ENCODE results near the gene PTPRCAP.

The PTPRCAP gene

GRCh38 chr11:67451658-67451976 lies 14.1 kb upstream of the PTPRCAP start:
- no peak for DNase-seq (ENCODE audit: low read depth, low spot score)
- Histone ChIP-seq H3K27ac (ENCODE audit: low read length) (no peak overlapping the region), H3K27me3 (ENCODE audit: control insufficient read depth, insufficient read depth, low read length) (no peaks in the 10 kb centered on the region), H3K36me3 (ENCODE audit: control insufficient read depth, insufficient read depth, low read length) (no peaks in the 10 kb centered on the region; the same call in 1 of the 2 replicates), H3K4me1 (ENCODE audit: control insufficient read depth, insufficient read depth, low read length) (no peaks in the 10 kb centered on the region), H3K4me3 (ENCODE audit: low read length) (no peak overlapping the region), H3K9me3 (ENCODE audit: control insufficient read depth, insufficient read depth, low read length) (no peaks in the 10 kb centered on the region)
- no CpG with 5 or more reads among the region's 14 CpGs for WGBS (ENCODE audit: insufficient coverage, insufficient read length)

DNA sequence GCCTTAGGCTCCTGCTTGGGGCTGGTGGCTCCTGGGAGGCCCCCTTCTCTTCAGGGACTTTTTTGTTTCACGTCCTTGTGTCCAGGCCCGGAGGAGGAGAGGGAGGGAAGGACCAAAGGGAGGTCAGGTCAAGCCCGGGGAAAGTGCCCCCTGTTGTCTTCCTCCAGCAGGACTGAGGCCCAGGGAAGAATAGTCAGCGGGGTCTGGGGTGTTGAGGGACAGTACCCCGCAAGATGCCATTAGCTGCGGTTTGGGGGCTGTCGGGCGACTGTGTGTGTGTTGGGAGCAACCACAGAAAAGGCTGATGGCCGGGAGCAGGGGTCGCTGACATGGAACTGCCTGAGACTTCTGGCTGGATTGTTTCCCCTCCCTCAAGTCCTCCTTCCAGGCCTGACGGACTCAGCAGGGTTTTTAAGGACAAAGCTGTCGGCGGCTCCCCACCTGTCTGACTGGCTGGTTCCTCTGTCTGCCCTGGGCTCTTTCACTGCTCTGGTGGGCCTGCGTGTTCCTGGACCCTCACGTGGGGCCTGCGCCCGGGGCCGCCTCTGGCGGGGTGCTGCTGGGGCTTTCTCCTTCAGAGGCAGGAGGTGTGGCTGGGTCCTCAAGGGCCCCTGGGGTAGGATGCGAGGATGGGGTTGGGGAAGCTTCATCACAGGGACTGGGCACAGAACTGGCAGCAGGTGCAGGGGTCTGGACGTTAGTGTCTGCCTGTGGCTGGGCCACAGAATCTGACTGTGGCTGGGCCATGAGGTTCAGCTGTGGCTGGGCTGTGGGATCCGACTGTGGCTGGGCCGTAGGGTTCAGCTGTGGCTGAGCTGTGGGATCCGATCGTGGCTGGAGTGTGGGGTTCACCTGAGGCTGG lies 13.5 kb upstream of the PTPRCAP start:
- H3K4me1 ChIP-seq (ENCODE audit: control insufficient read depth, insufficient read depth, low read length): no peaks in the 10 kb centered on the region
- H3K36me3 ChIP-seq (ENCODE audit: control insufficient read depth, insufficient read depth, low read length): no peaks in the 10 kb centered on the region; the same call in 1 of the 2 replicates
- H3K27ac ChIP-seq (ENCODE audit: low read length): no peak overlapping the region
- no peak overlapping the region for H3K4me3 ChIP-seq (ENCODE audit: low read length)
- no CpG with 5 or more reads among the region's 25 CpGs for WGBS (ENCODE audit: insufficient coverage, insufficient read length)
- no peaks in the 10 kb centered on the region for H3K27me3 ChIP-seq (ENCODE audit: control insufficient read depth, insufficient read depth, low read length)
- DNase-seq (ENCODE audit: low read depth, low spot score): no peak
- H3K9me3 ChIP-seq (ENCODE audit: control insufficient read depth, insufficient read depth, low read length): no peaks in the 10 kb centered on the region

- Histone ChIP-seq H3K4me3 (ENCODE audit: low read length) (no peak overlapping the region), H3K27me3 (ENCODE audit: control insufficient read depth, insufficient read depth, low read length) (no peaks in the 10 kb centered on the region), H3K27ac (ENCODE audit: low read length) (no peak overlapping the region), H3K36me3 (ENCODE audit: control insufficient read depth, insufficient read depth, low read length) (no peaks in the 10 kb centered on the region; the same call in 1 of the 2 replicates), H3K4me1 (ENCODE audit: control insufficient read depth, insufficient read depth, low read length) (no peaks in the 10 kb centered on the region), H3K9me3 (ENCODE audit: control insufficient read depth, insufficient read depth, low read length) (no peaks in the 10 kb centered on the region)
- WGBS (ENCODE audit: insufficient coverage, insufficient read length): no CpG with 5 or more reads among the region's 9 CpGs
- no peak for DNase-seq (ENCODE audit: low read depth, low spot score)
Measured at GRCh38 chr11:67449116-67449844, 11.8 kb upstream of the PTPRCAP start.

GRCh38 chr11:67448220-67448609 lies 10.7 kb upstream of the PTPRCAP start:
- H3K27ac ChIP-seq (ENCODE audit: low read length): no peak overlapping the region
- no peaks in the 10 kb centered on the region for H3K4me1 ChIP-seq (ENCODE audit: control insufficient read depth, insufficient read depth, low read length)
- no peak for DNase-seq (ENCODE audit: low read depth, low spot score)
- H3K4me3 ChIP-seq (ENCODE audit: low read length): no peak overlapping the region
- no peaks in the 10 kb centered on the region for H3K9me3 ChIP-seq (ENCODE audit: control insufficient read depth, insufficient read depth, low read length)
- no peaks in the 10 kb centered on the region for H3K27me3 ChIP-seq (ENCODE audit: control insufficient read depth, insufficient read depth, low read length)
- no peaks in the 10 kb centered on the region; the same call in 1 of the 2 replicates for H3K36me3 ChIP-seq (ENCODE audit: control insufficient read depth, insufficient read depth, low read length)
- no CpG with 5 or more reads among the region's 7 CpGs for WGBS (ENCODE audit: insufficient coverage, insufficient read length)

- H3K4me1 ChIP-seq (ENCODE audit: control insufficient read depth, insufficient read depth, low read length): no peaks in the 10 kb centered on the region; the same call in 1 of the 2 replicates
- H3K4me3 ChIP-seq (ENCODE audit: low read length): no peak overlapping the region
- no peaks in the 10 kb centered on the region for H3K9me3 ChIP-seq (ENCODE audit: control insufficient read depth, insufficient read depth, low read length)
- no CpG with 5 or more reads among the region's 5 CpGs for WGBS (ENCODE audit: insufficient coverage, insufficient read length)
- no peak overlapping the region for H3K27ac ChIP-seq (ENCODE audit: low read length)
- H3K27me3 ChIP-seq (ENCODE audit: control insufficient read depth, insufficient read depth, low read length): no peaks in the 10 kb centered on the region
- peaks cover 4% of the 10 kb centered on the region; the same call in 1 of the 2 replicates for H3K36me3 ChIP-seq (ENCODE audit: control insufficient read depth, insufficient read depth, low read length)
- DNase-seq (ENCODE audit: low read depth, low spot score): no peak
Measured at GRCh38 chr11:67445515-67445914, 8.0 kb upstream of the PTPRCAP start.

DNA sequence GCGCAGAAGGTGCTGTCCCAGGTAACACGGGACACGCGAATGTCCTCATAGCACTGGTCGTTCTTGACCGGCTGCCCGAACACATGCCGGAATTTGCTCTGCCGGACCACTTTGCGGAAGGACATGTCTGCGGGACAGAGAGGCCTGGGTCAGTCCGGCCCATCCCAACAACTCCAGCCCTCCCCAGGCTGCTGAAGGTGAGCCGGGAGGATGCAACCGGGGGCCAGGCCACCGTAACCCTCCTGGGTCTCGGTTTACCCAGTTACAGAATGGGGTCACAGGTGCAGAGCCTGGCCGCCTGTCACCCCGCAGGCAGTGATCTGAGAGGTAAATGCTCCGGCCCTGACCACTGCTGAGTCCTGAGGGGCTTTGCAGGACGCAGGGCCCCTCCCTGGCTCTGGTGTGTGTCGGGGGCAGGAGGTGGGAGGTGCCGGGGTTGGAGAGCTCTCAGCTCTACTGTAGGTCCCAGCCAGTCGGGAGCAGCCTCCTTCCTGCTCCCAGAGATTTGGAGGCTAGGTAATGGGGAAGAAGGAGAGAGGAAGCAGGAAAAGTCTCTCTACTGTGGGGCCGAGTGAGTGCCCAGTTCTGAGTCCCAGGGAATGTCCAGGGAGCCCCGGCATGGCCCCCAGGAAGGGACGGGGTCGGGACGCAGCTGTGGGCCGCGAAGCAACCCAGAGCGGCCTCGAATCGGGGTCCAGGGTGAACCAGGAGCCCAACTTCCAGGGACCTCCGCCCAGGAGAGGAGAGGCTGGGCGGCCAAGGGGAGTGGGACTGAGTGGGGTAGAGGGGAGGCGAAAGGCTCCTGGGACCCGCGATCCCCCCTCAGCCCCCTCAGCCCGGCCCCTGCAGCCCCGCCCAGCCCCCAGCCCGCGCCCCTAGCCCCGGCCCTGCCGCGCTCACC lies 5.3 kb upstream of the PTPRCAP start:
- WGBS (ENCODE audit: insufficient coverage, insufficient read length): no CpG with 5 or more reads among the region's 45 CpGs

GRCh38 chr11:67441731-67442351 lies 4.4 kb upstream of the PTPRCAP start:
- DNase-seq (ENCODE audit: low read depth, low spot score): no peak
- WGBS (ENCODE audit: insufficient coverage, insufficient read length): no CpG with 5 or more reads among the region's 28 CpGs
- no peaks in the 10 kb centered on the region for H3K9me3 ChIP-seq (ENCODE audit: control insufficient read depth, insufficient read depth, low read length)
- peaks cover 7% of the 10 kb centered on the region; the same call in 1 of the 2 replicates for H3K36me3 ChIP-seq (ENCODE audit: control insufficient read depth, insufficient read depth, low read length)
- peaks cover 2% of the 10 kb centered on the region for H3K4me1 ChIP-seq (ENCODE audit: control insufficient read depth, insufficient read depth, low read length)
- no peak overlapping the region for H3K27ac ChIP-seq (ENCODE audit: low read length)
- H3K4me3 ChIP-seq (ENCODE audit: low read length): no peak overlapping the region
- H3K27me3 ChIP-seq (ENCODE audit: control insufficient read depth, insufficient read depth, low read length): no peaks in the 10 kb centered on the region

More for the DNA sequence above, 5.3 kb upstream of the PTPRCAP start:
- Histone ChIP-seq H3K4me1 (ENCODE audit: control insufficient read depth, insufficient read depth, low read length) (peaks cover under 1% of the 10 kb centered on the region; the same call in 1 of the 2 replicates), H3K36me3 (ENCODE audit: control insufficient read depth, insufficient read depth, low read length) (peaks cover 7% of the 10 kb centered on the region; the same call in 1 of the 2 replicates), H3K4me3 (ENCODE audit: low read length) (peak overlapping the region; percentile 81; the same call in 1 of the 2 replicates), H3K9me3 (ENCODE audit: control insufficient read depth, insufficient read depth, low read length) (no peaks in the 10 kb centered on the region), H3K27ac (ENCODE audit: low read length) (no peak overlapping the region), H3K27me3 (ENCODE audit: control insufficient read depth, insufficient read depth, low read length) (no peaks in the 10 kb centered on the region)
- no peak for DNase-seq (ENCODE audit: low read depth, low spot score)

GRCh38 chr11:67441098-67441563 lies 3.6 kb upstream of the PTPRCAP start:
- peaks cover 4% of the 10 kb centered on the region for H3K4me1 ChIP-seq (ENCODE audit: control insufficient read depth, insufficient read depth, low read length)
- no CpG with 5 or more reads among the region's 21 CpGs for WGBS (ENCODE audit: insufficient coverage, insufficient read length)
- no peak overlapping the region for H3K27ac ChIP-seq (ENCODE audit: low read length)
- peaks cover 7% of the 10 kb centered on the region; the same call in 1 of the 2 replicates for H3K36me3 ChIP-seq (ENCODE audit: control insufficient read depth, insufficient read depth, low read length)
- H3K4me3 ChIP-seq (ENCODE audit: low read length): no peak overlapping the region
- no peaks in the 10 kb centered on the region for H3K9me3 ChIP-seq (ENCODE audit: control insufficient read depth, insufficient read depth, low read length)
- no peaks in the 10 kb centered on the region for H3K27me3 ChIP-seq (ENCODE audit: control insufficient read depth, insufficient read depth, low read length)
- DNase-seq (ENCODE audit: low read depth, low spot score): no peak

DNA sequence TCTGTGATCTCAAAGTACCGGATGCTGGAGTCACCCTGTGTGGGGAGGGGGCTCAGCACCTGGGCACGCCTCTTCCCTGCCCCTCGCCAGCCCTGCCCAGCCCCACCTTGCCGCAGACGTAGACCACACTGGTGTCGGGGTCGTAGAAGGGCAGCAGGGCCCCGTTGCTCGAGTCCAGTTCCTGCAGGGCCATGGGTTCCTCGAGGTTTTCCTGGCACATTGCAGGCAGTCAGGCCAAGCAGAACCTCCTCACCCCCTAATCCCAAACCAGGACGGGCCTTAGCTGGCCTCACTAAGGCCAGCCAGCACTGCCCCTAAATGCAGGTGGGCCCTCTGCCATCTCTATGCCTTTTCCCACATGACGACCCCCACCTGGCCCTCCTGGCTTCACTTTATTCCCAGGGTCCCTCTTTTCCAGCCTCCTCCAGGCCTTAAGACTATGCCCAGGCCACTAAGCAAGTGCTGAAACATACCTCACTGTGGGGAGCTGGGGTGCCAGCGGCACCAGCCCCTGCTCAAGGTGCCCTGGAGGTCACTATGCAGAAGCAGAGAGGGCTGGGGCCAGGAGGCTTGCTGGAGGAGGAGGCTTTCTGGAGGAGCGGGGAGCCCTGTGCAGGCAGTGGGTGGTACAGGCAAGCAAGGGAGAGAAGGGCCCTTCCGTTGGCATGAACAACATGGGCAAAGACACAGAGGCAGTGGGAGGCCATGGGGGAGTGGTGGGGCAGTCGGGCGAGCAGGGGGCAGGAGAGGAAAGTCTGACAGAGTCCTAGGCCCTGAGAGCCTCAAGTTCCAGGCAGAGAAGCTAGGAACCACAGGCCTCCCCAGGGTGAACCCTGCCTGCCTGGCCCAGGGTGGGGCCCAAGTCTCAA lies 3.0 kb upstream of the PTPRCAP start:
- no peak for DNase-seq (ENCODE audit: low read depth, low spot score)
- no CpG with 5 or more reads among the region's 17 CpGs for WGBS (ENCODE audit: insufficient coverage, insufficient read length)
- peaks cover 7% of the 10 kb centered on the region; the same call in 1 of the 2 replicates for H3K36me3 ChIP-seq (ENCODE audit: control insufficient read depth, insufficient read depth, low read length)
- H3K4me3 ChIP-seq (ENCODE audit: low read length): no peak overlapping the region
- H3K9me3 ChIP-seq (ENCODE audit: control insufficient read depth, insufficient read depth, low read length): no peaks in the 10 kb centered on the region
- H3K4me1 ChIP-seq (ENCODE audit: control insufficient read depth, insufficient read depth, low read length): peaks cover 6% of the 10 kb centered on the region
- H3K27ac ChIP-seq (ENCODE audit: low read length): no peak overlapping the region
- no peaks in the 10 kb centered on the region for H3K27me3 ChIP-seq (ENCODE audit: control insufficient read depth, insufficient read depth, low read length)

All from iPS DF 6.9 (cell line).